Measurements from ENCODE around the gene PBX1. TPM values are rescaled to one million over a fixed set of nuclear protein-coding genes. Genes with fewer than 3 reads are reported as not detected.

PBX1 gene
- total and polyA plus RNA-seq, 8 donors = 17.3 to 113 (median 91.9) TPM

- FAIRE-seq = no peak
- intact Hi-C loops (cut with DNase I) = no loop called here
- no peaks in the 10 kb centered on the region for H3K27me3 ChIP-seq
- H3K4me1 ChIP-seq = peaks cover 0 to 7% (median 0%) of the 10 kb centered on the region in 3 donors
- no peak overlapping the region for H3K4me3 ChIP-seq
- no peak for DNase-seq
- ATAC-seq = no peak
- H3K36me3 ChIP-seq = peaks cover 0 to 7% (median 5%) of the 10 kb centered on the region in 3 donors
- no peak for TF ChIP-seq CTCF (IDR thresholded peaks at IDR 0.05)
- WGBS, 2 donors = 31 to 44% methylated on average over 1 of the region's 1 CpG
- no peaks in the 10 kb centered on the region for H3K9me3 ChIP-seq
- H3K27ac ChIP-seq = no peak overlapping the region
These were observed 22.8 kb downstream of the PBX1 start for GRCh38 chr1:164581762-164582161.

- Histone ChIP-seq H3K4me3 (no peak overlapping the region), H3K36me3 (peaks cover 0 to 13% (median 5%) of the 10 kb centered on the region in 3 donors), H3K4me1 (peaks cover 3 to 13% (median 4%) of the 10 kb centered on the region in 3 donors), H3K27ac (no peak overlapping the region), H3K27me3 (no peaks in the 10 kb centered on the region), H3K9me3 (no peaks in the 10 kb centered on the region)
- ATAC-seq (no peak), DNase-seq (no peak), FAIRE-seq (no peak)
- no peak for TF ChIP-seq CTCF (IDR thresholded peaks at IDR 0.05)
- intact Hi-C loops (cut with DNase I) = no loop called here
- 81 to 97% methylated on average over 1 of the region's 1 CpG for WGBS, 2 donors
These were observed 24.2 kb downstream of the PBX1 start for GRCh38 chr1:164583196-164583595.

- 95 to 97% methylated on average over 5 of the region's 5 CpGs for WGBS, 2 donors
- Histone ChIP-seq H3K27me3 (no peaks in the 10 kb centered on the region), H3K4me1 (peaks cover 3 to 17% (median 9%) of the 10 kb centered on the region in 3 donors), H3K36me3 (peaks cover 0 to 13% (median 5%) of the 10 kb centered on the region in 3 donors), H3K4me3 (no peak overlapping the region), H3K27ac (no peak overlapping the region), H3K9me3 (no peaks in the 10 kb centered on the region)
- DNase-seq (no peak), ATAC-seq (no peak), FAIRE-seq (no peak)
- TF ChIP-seq CTCF (IDR thresholded peaks at IDR 0.05) = no peak
- intact Hi-C loops (cut with DNase I) = no loop called here
These were observed 25.0 kb downstream of the PBX1 start for GRCh38 chr1:164583835-164584539.

- Histone ChIP-seq H3K4me1 (peaks cover 3 to 37% (median 25%) of the 10 kb centered on the region in 3 donors), H3K27me3 (no peaks in the 10 kb centered on the region), H3K4me3 (no peak overlapping the region), H3K27ac (no peak overlapping the region), H3K9me3 (no peaks in the 10 kb centered on the region), H3K36me3 (peaks cover 0 to 13% (median 2%) of the 10 kb centered on the region in 3 donors)
- TF ChIP-seq CTCF (IDR thresholded peaks at IDR 0.05) = no peak
- FAIRE-seq (no peak), DNase-seq (no peak), ATAC-seq (no peak)
- intact Hi-C loops (cut with DNase I) = no loop called here
- WGBS, 2 donors = 86 to 92% methylated on average over 5 of the region's 5 CpGs
These were observed 27.6 kb downstream of the PBX1 start for GRCh38 chr1:164586591-164586990.
